Body of pancreas (tissue), 4 donors: ENCODE measurements around the gene PTPRA.

ENCODE experiments used
- POLR2A ChIP-seq, 3 donors: fragments of 450-650 bp; IDR thresholded peaks; one replicate each; pipeline ENCODE4 v1.6.1; 2016; ENCODE audit warnings: antibody characterized with exemption in 3 of 3, mild to moderate bottlenecking in 2 of 3
- TF ChIP-seq, protein P1 (sequence below), 7 experiments: fragments of 450-650 bp in 4 of 7; fragments of 200-600 bp in 3 of 7; sonication (generic) in 3 of 7; IDR thresholded peaks; one replicate each; pipeline ENCODE4 v1.5.1; 2016 to 2019; ENCODE audit warnings: antibody characterized with exemption in 7 of 7

DNA sequence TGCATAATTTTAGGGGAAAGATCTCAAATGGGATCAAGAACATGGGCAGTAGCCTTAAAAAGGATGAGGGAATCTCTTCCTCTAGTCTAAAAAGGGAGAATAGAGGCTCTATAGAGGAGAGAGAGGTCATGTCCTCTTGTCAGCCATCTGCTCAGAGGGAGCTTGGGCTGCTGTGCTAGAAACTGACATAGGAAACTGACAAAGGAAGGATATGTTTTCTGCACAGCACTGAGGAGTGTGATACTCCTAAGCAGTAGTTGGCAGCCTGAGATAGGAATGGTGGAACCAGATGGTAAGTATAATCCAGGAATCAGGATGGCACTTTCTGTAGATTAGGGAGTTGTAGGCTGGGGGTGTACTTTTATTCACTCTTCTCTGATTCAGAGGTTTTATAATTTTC lies 59.2 kb downstream of the PTPRA start:
- TF ChIP-seq, protein P1, sequence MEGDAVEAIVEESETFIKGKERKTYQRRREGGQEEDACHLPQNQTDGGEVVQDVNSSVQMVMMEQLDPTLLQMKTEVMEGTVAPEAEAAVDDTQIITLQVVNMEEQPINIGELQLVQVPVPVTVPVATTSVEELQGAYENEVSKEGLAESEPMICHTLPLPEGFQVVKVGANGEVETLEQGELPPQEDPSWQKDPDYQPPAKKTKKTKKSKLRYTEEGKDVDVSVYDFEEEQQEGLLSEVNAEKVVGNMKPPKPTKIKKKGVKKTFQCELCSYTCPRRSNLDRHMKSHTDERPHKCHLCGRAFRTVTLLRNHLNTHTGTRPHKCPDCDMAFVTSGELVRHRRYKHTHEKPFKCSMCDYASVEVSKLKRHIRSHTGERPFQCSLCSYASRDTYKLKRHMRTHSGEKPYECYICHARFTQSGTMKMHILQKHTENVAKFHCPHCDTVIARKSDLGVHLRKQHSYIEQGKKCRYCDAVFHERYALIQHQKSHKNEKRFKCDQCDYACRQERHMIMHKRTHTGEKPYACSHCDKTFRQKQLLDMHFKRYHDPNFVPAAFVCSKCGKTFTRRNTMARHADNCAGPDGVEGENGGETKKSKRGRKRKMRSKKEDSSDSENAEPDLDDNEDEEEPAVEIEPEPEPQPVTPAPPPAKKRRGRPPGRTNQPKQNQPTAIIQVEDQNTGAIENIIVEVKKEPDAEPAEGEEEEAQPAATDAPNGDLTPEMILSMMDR (IDR thresholded peaks at IDR 0.05): no peak
- no peak for TF ChIP-seq POLR2A (IDR thresholded peaks at IDR 0.05)
